Measurements from ENCODE around the gene ZNF804A.

ZNF804A gene

DNA sequence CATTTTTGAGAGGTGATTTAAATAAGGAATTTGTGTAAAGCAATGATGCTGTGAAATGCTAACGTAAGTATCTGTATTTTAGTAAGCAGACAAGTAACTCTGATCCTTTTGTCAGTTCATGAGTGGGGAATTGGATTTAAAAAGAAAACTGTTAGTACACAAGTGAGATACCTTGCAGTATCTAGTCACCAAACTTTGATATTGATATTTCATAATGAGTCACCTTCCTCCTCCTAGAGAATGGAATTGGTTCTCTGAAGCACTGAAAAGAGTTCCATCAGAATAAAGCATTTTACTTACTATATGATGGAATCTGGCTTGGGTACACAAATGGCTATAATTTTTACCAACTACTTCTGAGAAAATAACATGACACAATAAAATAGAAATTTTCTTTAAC lies 232.2 kb downstream of the ZNF804A start:
- H3K9me3 ChIP-seq (ENCODE audit: control insufficient read depth in 1 of 2, low read length in 2 of 2) = no peaks in the 10 kb centered on the region

DNA sequence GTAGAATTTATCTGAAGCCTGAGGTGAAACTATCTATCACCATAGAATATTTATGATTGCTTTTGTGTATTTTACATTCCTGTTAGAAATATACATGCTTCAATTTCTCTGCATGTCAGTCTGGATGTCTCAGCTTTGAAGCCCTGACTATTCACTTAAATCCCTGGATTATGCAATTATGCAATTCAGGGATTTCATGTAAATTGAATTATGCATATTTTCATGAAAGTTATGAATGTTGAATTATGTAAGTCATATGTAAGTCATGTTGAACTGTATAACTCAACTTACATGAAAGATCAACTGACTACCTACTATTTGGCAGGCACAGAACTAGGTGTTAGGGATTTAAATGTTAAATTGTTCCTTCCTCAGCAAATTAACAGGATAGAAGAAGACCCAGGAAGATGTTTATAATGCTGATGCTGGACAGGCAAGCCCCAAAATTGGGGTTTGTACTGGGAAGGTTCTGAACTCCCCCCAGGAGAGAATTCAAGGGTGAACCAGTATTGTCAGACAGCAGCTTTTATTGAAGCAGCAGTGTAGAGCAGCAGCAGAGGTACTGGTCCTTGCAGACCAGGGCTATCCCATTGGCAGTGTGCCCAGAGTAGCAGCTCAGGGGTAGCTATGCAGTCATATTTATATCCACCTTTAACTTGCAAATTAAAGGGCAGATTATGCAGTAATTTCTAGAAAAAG lies 236.5 kb downstream of the ZNF804A start:
- Histone ChIP-seq H3K27ac (ENCODE audit: low read length) (no peak overlapping the region), H3K36me3 (ENCODE audit: control insufficient read depth in 1 of 2, insufficient read depth in 2 of 2, low read length in 2 of 2) (no peaks in the 10 kb centered on the region), H3K27me3 (ENCODE audit: low read depth, low read length) (no peaks in the 10 kb centered on the region), H3K9me3 (ENCODE audit: control insufficient read depth in 1 of 2, low read length in 2 of 2) (no peaks in the 10 kb centered on the region), H3K4me1 (ENCODE audit: control insufficient read depth in 1 of 2, insufficient read depth in 2 of 2, low read length in 2 of 2) (no peaks in the 10 kb centered on the region), H3K4me3 (ENCODE audit: low read depth in 1 of 2, low read length in 2 of 2) (no peak overlapping the region)

More for the DNA sequence above, 232.2 kb downstream of the ZNF804A start:
- H3K4me1 ChIP-seq (ENCODE audit: control insufficient read depth in 1 of 2, insufficient read depth in 2 of 2, low read length in 2 of 2) = no peaks in the 10 kb centered on the region
- H3K27ac ChIP-seq (ENCODE audit: low read length) = no peak overlapping the region
- H3K27me3 ChIP-seq (ENCODE audit: low read depth, low read length) = no peaks in the 10 kb centered on the region
- no peak overlapping the region for H3K4me3 ChIP-seq (ENCODE audit: low read depth in 1 of 2, low read length in 2 of 2)
- H3K36me3 ChIP-seq (ENCODE audit: control insufficient read depth in 1 of 2, insufficient read depth in 2 of 2, low read length in 2 of 2) = no peaks in the 10 kb centered on the region

DNA sequence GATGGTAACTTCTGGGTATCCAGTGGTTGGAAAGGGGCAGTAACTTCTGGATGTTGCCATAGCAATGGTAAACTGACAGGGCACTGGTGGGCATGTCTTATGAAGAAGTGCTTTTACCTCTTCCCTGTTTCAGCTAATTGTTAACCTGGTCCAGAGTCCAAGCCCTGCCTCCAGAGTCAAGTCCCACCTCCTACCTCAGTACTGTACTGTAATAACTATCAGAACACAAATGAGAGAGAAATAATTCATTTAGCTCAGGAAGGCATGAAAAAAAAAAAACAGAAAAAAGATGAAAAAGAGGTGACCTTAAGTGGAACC lies 237.0 kb downstream of the ZNF804A start:
- H3K36me3 ChIP-seq (ENCODE audit: control insufficient read depth in 1 of 2, insufficient read depth in 2 of 2, low read length in 2 of 2) = no peaks in the 10 kb centered on the region

DNA sequence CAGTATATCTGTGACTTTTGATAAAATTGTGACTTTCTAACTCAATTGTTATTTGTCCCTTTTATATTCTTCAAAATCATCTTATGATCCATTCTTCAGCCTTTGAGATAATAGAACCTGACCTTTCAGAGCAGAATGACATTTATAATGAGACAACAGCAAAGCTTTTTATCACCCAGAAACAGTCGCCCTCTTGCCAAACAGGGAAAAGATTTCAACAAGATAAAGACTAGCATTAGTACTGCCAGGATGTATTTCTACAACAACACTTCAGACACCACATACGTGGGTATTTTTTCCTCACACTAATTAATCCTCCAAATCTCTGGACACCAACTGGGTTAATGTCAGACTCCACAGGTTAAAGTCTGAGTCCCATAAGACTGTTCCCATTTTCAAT lies 249.0 kb downstream of the ZNF804A start:
- H3K4me1 ChIP-seq (ENCODE audit: control insufficient read depth in 1 of 2, insufficient read depth in 2 of 2, low read length in 2 of 2) = no peaks in the 10 kb centered on the region
- no peaks in the 10 kb centered on the region for H3K27me3 ChIP-seq (ENCODE audit: low read depth, low read length)
- peaks cover 0 to 2% of the 10 kb centered on the region in 2 donors for H3K9me3 ChIP-seq (ENCODE audit: control insufficient read depth in 1 of 2, low read length in 2 of 2)
- no peak overlapping the region for H3K27ac ChIP-seq (ENCODE audit: low read length)
- no peak overlapping the region for H3K4me3 ChIP-seq (ENCODE audit: low read depth in 1 of 2, low read length in 2 of 2)
- H3K36me3 ChIP-seq (ENCODE audit: control insufficient read depth in 1 of 2, insufficient read depth in 2 of 2, low read length in 2 of 2) = no peaks in the 10 kb centered on the region

More for the DNA sequence above, 237.0 kb downstream of the ZNF804A start:
- H3K9me3 ChIP-seq (ENCODE audit: control insufficient read depth in 1 of 2, low read length in 2 of 2) = no peaks in the 10 kb centered on the region
- H3K27me3 ChIP-seq (ENCODE audit: low read depth, low read length) = no peaks in the 10 kb centered on the region
- no peak overlapping the region for H3K27ac ChIP-seq (ENCODE audit: low read length)
- H3K4me1 ChIP-seq (ENCODE audit: control insufficient read depth in 1 of 2, insufficient read depth in 2 of 2, low read length in 2 of 2) = no peaks in the 10 kb centered on the region
- no peak overlapping the region for H3K4me3 ChIP-seq (ENCODE audit: low read depth in 1 of 2, low read length in 2 of 2)

DNA sequence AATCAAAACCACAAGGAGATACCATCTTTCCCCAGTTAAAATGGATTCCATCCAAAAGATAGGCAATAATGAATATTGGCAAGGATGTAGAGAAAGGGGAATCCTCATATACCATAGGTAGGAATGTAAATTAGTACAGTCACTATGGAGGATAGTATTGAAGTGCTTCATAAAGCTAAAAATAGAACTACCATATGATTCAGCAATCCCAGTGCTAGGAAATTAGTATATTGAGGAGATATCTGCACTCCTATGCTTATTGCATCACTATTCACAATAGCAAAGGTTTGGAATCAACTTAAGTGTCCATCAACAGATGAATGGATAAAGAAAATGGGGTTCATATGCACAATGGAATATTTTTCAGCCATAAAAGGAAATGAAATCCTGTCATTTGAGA lies 251.2 kb downstream of the ZNF804A start:
- Histone ChIP-seq H3K4me1 (ENCODE audit: control insufficient read depth in 1 of 2, insufficient read depth in 2 of 2, low read length in 2 of 2) (no peaks in the 10 kb centered on the region), H3K27ac (ENCODE audit: low read length) (no peak overlapping the region), H3K4me3 (ENCODE audit: low read depth in 1 of 2, low read length in 2 of 2) (no peak overlapping the region), H3K9me3 (ENCODE audit: control insufficient read depth in 1 of 2, low read length in 2 of 2) (peaks cover 0 to 2% of the 10 kb centered on the region in 2 donors), H3K36me3 (ENCODE audit: control insufficient read depth in 1 of 2, insufficient read depth in 2 of 2, low read length in 2 of 2) (no peaks in the 10 kb centered on the region), H3K27me3 (ENCODE audit: low read depth, low read length) (no peaks in the 10 kb centered on the region)

DNA sequence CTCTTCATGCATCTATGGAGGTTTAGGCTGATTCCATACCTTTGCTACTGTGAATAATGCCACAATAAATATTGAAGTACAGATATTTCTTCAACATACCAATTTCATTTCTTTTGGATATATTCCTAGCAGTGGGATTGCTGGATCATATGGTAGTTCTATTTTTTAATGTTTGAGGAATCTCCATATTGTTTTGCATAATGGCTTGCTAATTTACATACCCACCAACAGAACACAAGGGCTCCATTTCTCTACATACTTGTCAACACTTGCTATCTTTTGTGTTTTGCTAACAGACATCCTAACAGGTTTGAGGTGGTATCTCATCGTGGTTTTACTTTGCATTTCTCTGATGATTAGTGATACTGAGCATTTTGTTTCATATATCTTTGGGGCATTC lies 253.2 kb downstream of the ZNF804A start:
- no peaks in the 10 kb centered on the region for H3K4me1 ChIP-seq (ENCODE audit: control insufficient read depth in 1 of 2, insufficient read depth in 2 of 2, low read length in 2 of 2)
- no peak overlapping the region for H3K27ac ChIP-seq (ENCODE audit: low read length)
- H3K27me3 ChIP-seq (ENCODE audit: low read depth, low read length) = no peaks in the 10 kb centered on the region
- H3K9me3 ChIP-seq (ENCODE audit: control insufficient read depth in 1 of 2, low read length in 2 of 2) = no peaks in the 10 kb centered on the region
- H3K4me3 ChIP-seq (ENCODE audit: low read depth in 1 of 2, low read length in 2 of 2) = no peak overlapping the region
- H3K36me3 ChIP-seq (ENCODE audit: control insufficient read depth in 1 of 2, insufficient read depth in 2 of 2, low read length in 2 of 2) = no peaks in the 10 kb centered on the region

DNA sequence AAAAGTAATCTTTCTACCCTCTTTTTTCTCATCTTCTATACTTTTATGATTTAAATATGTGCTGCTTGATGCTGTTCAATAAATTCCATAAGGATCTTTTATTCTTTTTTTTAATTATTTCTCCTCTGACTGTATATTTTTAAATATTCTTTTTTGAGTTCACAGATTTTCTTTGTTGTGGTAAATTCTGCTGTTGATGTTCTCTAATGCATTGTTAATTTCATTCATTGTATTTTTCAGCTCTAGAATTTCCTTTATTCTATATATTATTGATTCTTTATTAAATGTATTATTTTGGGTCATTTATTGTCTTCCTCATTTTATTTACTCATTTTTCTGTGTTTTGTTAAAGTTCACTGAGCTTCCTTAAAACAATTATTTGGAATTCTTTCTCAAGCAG lies 260.9 kb downstream of the ZNF804A start:
- Histone ChIP-seq H3K4me3 (ENCODE audit: low read depth in 1 of 2, low read length in 2 of 2) (no peak overlapping the region), H3K36me3 (ENCODE audit: control insufficient read depth in 1 of 2, insufficient read depth in 2 of 2, low read length in 2 of 2) (no peaks in the 10 kb centered on the region), H3K9me3 (ENCODE audit: control insufficient read depth in 1 of 2, low read length in 2 of 2) (peaks cover 6 to 20% of the 10 kb centered on the region in 2 donors), H3K27me3 (ENCODE audit: low read depth, low read length) (no peaks in the 10 kb centered on the region), H3K4me1 (ENCODE audit: control insufficient read depth in 1 of 2, insufficient read depth in 2 of 2, low read length in 2 of 2) (no peaks in the 10 kb centered on the region), H3K27ac (ENCODE audit: low read length) (no peak overlapping the region)

DNA sequence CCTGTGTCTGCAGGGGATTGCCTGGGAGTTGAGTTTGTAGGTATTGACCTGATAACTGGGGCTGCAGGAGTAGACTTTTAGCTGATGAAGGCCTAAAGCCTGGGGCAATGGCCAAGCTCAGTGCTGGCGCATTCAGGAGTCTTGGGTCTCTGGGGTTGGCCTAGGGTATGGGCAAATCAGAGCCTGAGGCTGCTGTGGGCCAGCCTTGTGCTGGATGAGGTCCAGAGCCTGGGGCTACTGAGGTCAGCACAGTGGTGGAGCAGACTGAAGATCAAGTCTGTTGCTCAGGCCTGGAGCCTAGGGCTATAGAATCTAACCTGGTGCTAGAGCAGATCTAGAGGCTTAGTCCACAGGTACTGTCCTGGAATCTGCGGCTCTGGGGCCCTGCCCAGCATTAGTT lies 262.4 kb downstream of the ZNF804A start:
- Histone ChIP-seq H3K27ac (ENCODE audit: low read length) (no peak overlapping the region), H3K4me3 (ENCODE audit: low read depth in 1 of 2, low read length in 2 of 2) (no peak overlapping the region), H3K4me1 (ENCODE audit: control insufficient read depth in 1 of 2, insufficient read depth in 2 of 2, low read length in 2 of 2) (no peaks in the 10 kb centered on the region), H3K9me3 (ENCODE audit: control insufficient read depth in 1 of 2, low read length in 2 of 2) (peaks cover 6 to 20% of the 10 kb centered on the region in 2 donors), H3K27me3 (ENCODE audit: low read depth, low read length) (no peaks in the 10 kb centered on the region), H3K36me3 (ENCODE audit: control insufficient read depth in 1 of 2, insufficient read depth in 2 of 2, low read length in 2 of 2) (no peaks in the 10 kb centered on the region)

DNA sequence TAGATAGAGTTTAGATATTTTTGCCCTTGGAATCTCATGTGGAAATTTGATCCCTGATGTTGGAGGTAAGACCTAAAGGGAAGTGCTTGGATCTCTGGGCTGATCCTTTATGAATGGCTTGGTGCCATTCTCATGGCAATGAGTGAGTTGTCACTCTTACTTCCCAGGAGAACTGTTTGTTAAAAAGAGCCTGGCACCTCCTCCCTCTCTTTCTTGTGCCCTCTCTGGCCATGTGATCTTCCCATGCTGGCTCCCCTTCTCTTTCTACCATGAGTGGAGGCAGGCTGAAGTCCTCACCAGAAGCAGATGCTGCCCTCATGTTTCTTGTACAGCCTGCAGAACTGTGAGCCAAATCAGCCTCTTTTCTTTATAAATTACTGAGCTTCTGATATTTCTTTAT lies 276.9 kb downstream of the ZNF804A start:
- no peaks in the 10 kb centered on the region for H3K9me3 ChIP-seq (ENCODE audit: control insufficient read depth in 1 of 2, low read length in 2 of 2)
- no peaks in the 10 kb centered on the region for H3K36me3 ChIP-seq (ENCODE audit: control insufficient read depth in 1 of 2, insufficient read depth in 2 of 2, low read length in 2 of 2)
- H3K4me1 ChIP-seq (ENCODE audit: control insufficient read depth in 1 of 2, insufficient read depth in 2 of 2, low read length in 2 of 2) = no peaks in the 10 kb centered on the region
- no peak overlapping the region for H3K4me3 ChIP-seq (ENCODE audit: low read depth in 1 of 2, low read length in 2 of 2)
- no peaks in the 10 kb centered on the region for H3K27me3 ChIP-seq (ENCODE audit: low read depth, low read length)
- no peak overlapping the region for H3K27ac ChIP-seq (ENCODE audit: low read length)

DNA sequence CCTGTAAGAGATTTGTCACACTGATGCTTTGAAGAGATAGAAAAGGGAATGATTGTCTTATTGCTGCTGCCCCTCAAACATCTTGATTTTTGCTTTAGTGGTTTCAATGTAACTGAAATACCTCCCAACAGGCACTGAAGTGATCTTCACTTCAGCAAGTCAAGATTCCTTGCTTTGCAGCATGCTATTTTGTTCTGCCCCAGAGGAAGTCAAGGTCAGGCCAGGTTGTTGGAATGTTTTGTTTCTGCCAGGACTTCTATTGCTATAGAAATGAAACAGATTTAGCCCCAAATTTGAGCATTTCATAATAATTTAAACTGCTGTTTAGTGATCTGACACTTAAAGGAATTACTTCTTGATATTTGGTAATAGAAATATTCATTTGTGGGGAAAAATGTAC lies 277.6 kb downstream of the ZNF804A start:
- H3K9me3 ChIP-seq (ENCODE audit: control insufficient read depth in 1 of 2, low read length in 2 of 2) = no peaks in the 10 kb centered on the region
- no peak overlapping the region for H3K27ac ChIP-seq (ENCODE audit: low read length)
- no peak overlapping the region for H3K4me3 ChIP-seq (ENCODE audit: low read depth in 1 of 2, low read length in 2 of 2)
- H3K4me1 ChIP-seq (ENCODE audit: control insufficient read depth in 1 of 2, insufficient read depth in 2 of 2, low read length in 2 of 2) = no peaks in the 10 kb centered on the region
- no peaks in the 10 kb centered on the region for H3K27me3 ChIP-seq (ENCODE audit: low read depth, low read length)
- no peaks in the 10 kb centered on the region for H3K36me3 ChIP-seq (ENCODE audit: control insufficient read depth in 1 of 2, insufficient read depth in 2 of 2, low read length in 2 of 2)

DNA sequence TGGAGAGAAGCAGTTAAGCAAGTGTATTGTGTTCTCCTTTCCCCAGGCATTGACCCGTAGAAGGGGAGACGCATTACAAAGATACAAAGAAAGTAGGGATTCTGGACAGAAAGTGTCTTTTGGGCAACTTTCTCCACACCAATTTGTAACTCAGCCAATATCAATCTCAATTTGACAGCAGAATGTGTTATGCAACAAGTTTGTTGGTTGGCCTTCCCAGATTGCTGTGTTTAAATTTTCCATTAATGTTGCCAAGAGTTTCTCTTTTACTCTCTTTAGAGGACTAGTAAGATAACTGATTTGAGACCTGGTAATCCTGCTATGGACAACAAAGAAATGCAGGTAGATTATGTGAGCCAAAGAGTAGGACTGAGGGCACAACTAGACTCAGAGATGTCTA lies 279.6 kb downstream of the ZNF804A start:
- Histone ChIP-seq H3K9me3 (ENCODE audit: control insufficient read depth in 1 of 2, low read length in 2 of 2) (peaks cover 0 to 5% of the 10 kb centered on the region in 2 donors), H3K36me3 (ENCODE audit: control insufficient read depth in 1 of 2, insufficient read depth in 2 of 2, low read length in 2 of 2) (no peaks in the 10 kb centered on the region), H3K27me3 (ENCODE audit: low read depth, low read length) (no peaks in the 10 kb centered on the region), H3K4me1 (ENCODE audit: control insufficient read depth in 1 of 2, insufficient read depth in 2 of 2, low read length in 2 of 2) (no peaks in the 10 kb centered on the region), H3K4me3 (ENCODE audit: low read depth in 1 of 2, low read length in 2 of 2) (no peak overlapping the region), H3K27ac (ENCODE audit: low read length) (no peak overlapping the region)

DNA sequence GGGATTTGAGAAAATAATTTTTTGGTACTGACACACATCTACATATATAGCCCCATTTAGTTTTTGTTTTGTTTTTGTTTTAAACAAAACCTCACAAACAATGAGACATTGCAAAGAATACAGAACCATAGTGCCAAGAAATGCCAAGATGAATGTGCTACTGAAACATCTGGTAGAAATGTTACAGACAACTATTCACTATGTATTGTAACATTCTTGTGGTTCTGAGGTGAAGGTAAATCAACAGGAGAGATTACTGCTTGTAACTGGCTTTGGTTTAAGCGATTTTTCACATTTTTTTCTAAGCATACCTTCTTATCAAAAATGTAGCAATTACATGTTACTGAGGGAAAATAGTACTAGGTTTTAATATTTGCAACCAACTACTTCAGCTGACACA lies 281.3 kb downstream of the ZNF804A start:
- H3K9me3 ChIP-seq (ENCODE audit: control insufficient read depth in 1 of 2, low read length in 2 of 2) = peaks cover 0 to 5% of the 10 kb centered on the region in 2 donors
- no peaks in the 10 kb centered on the region for H3K27me3 ChIP-seq (ENCODE audit: low read depth, low read length)
- no peak overlapping the region for H3K27ac ChIP-seq (ENCODE audit: low read length)
- no peaks in the 10 kb centered on the region for H3K4me1 ChIP-seq (ENCODE audit: control insufficient read depth in 1 of 2, insufficient read depth in 2 of 2, low read length in 2 of 2)
- no peaks in the 10 kb centered on the region for H3K36me3 ChIP-seq (ENCODE audit: control insufficient read depth in 1 of 2, insufficient read depth in 2 of 2, low read length in 2 of 2)
- H3K4me3 ChIP-seq (ENCODE audit: low read depth in 1 of 2, low read length in 2 of 2) = no peak overlapping the region

Data from muscle layer of duodenum (tissue), 2 donors.